ENCODE data around the gene STXBP1. TPM values are rescaled to one million over a fixed set of nuclear protein-coding genes. Genes with fewer than 3 reads are reported as not detected.

Gene STXBP1
- total and polyA plus RNA-seq, 2 of the 13 experiments (the other 11 are each of a cell fraction or from before 2014, with no cell fraction given): 2.9 TPM

DNA sequence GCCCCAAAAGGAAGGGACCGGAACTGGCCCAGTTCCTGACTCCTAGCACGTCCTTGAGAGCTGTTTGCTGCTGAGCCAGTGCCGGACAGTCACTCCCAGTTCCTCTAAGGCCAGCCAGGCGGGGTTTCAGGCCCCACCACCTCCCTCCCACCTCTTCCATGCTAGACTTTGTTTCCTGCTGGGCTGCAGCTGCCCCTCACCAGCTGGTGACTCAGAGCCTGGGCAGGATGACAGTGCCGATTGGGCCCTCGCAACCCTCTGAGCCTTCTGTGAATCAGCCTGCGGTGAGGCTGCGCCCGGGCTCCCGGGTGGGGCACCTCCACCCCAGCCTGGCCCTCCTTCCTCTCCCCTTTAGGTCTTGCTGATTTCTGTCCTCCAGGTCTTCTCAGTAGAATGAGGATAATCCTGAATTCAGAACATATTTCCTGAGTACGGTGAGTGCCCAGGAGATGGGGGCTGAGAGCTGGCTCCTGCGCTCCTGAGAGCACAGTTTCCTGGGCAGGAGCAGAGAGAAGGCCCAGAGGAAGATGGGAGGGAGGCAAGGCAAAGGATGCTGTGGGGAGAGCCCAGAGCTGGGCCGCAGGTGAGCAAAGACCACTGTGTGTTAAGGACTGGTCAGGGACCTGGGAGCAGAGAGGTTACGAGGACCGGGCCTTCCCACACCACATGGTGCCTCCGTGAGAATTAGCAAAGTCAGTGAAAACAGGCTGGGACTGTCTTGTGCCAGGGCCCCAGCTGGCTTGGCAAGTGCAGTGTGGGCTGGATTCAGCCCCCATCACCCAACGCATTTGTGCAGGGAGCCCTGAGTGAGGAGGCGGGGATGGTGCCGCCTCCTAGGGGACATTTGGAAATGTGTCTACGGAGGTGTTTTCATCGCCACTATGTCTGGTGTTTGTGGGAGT is 32.9 kb upstream of the STXBP1 start:
- Histone ChIP-seq H3K27me3 (ENCODE audit: control insufficient read depth in 1 of 2, insufficient read depth in 2 of 2, low read length in 2 of 2) (no peaks in the 10 kb centered on the region), H3K79me2 (ENCODE audit: insufficient read depth, low read length) (no peaks in the 10 kb centered on the region), H3K4me3 (replicated peaks in 1 of 3; ENCODE audit: insufficient read depth in 1 of 3, low read depth in 2 of 3, low read length in 3 of 3) (peak overlapping the region; percentile 56 to 79 (median 62)), H4K20me1 (ENCODE audit: insufficient read depth, low read length) (no peaks in the 10 kb centered on the region), H3K27ac (ENCODE audit: extremely low read length, insufficient read depth, low read length) (peak overlapping the region; percentile 62), H3K9me3 (ENCODE audit: low read length) (no peaks in the 10 kb centered on the region), H3K4me2 (ENCODE audit: low read depth, low read length) (peak overlapping the region; percentile 92), H3K4me1 (ENCODE audit: insufficient read depth, low read length) (peaks cover 73% of the 10 kb centered on the region), H3K36me3 (replicated peaks in 1 of 2; ENCODE audit: control insufficient read depth in 1 of 2, insufficient read depth in 2 of 2, low read length in 2 of 2) (no peaks in the 10 kb centered on the region), H2AFZ (ENCODE audit: low read length) (no peak overlapping the region), H3K9ac (ENCODE audit: insufficient read depth, low read depth, low read length) (peak overlapping the region; percentile 58)
- intact Hi-C loops (cut with micrococcal nuclease; ENCODE audit: unreplicated experiment) (loop anchor here (1.0 to 2.0 kb wide), 2 partner anchors 34 to 74 kb away; no protein-coding TSS in a partner anchor), in situ Hi-C loops (cut with HindIII; ENCODE audit: extremely low pct_ligation_motif_present, low pct_unique_long_range_greater_than_20kb) (no loop called here)
- TSS peak; percentile 81 for BruUV-seq (replicated peaks)
- WGBS (ENCODE audit: low lambda C conversion rate): 1% methylated on average over 14 of the region's 21 CpGs
- POLR2A ChIA-PET: interaction anchor here (0.9 to 2.5 kb wide), 13 partner anchors 9 to 318 kb away, joined by 3 to 23 read pairs (median 6); partner anchors contain the start of genes LRSAM1, RPL12 and SLC2A8
- CTCF ChIA-PET (ENCODE audit: low intra/inter-chr PET ratio, low total read pairs): interaction anchor here (1.1 kb wide), 3 partner anchors 56 to 75 kb away, joined by 3 to 4 read pairs (median 4); no protein-coding TSS in a partner anchor
- peak; percentile 86 for DNase-seq (ENCODE audit: low spot score)
- FAIRE-seq: peak; percentile 73
- peak; percentile 91 for ATAC-seq
- TF ChIP-seq ZKSCAN1 (IDR thresholded peaks at IDR 0.05; ENCODE audit: low read length) (no peak), ZNF670 (CRISPR knock-in tag; IDR thresholded peaks at IDR 0.05; ENCODE audit: borderline replicate concordance) (0 out of 2 replicates have a peak, but pooled peaks have one; percentile 66), SRF (IDR thresholded peaks at IDR 0.05; ENCODE audit: low read depth, low read length) (no peak), MYC (CRISPR knock-in tag; IDR thresholded peaks at IDR 0.05; ENCODE audit: borderline replicate concordance) (peak; percentile 74), NRL (CRISPR knock-in tag; IDR thresholded peaks at IDR 0.05; ENCODE audit: borderline replicate concordance) (peak; percentile 63; the same call in 1 of the 2 replicates), MAFK (conservative IDR thresholded peaks at IDR 0.05 in 1 of 2, IDR thresholded peaks at IDR 0.05 in 1 of 2; ENCODE audit: low read length in 2 of 2) (peak; percentile 3 to 11; a peak in 1 of 4 replicates), SOX5 (CRISPR knock-in tag; IDR thresholded peaks at IDR 0.05; ENCODE audit: borderline replicate concordance) (peak; percentile 55; the same call in 1 of the 2 replicates)
- TF ChIP-seq, protein P1, sequence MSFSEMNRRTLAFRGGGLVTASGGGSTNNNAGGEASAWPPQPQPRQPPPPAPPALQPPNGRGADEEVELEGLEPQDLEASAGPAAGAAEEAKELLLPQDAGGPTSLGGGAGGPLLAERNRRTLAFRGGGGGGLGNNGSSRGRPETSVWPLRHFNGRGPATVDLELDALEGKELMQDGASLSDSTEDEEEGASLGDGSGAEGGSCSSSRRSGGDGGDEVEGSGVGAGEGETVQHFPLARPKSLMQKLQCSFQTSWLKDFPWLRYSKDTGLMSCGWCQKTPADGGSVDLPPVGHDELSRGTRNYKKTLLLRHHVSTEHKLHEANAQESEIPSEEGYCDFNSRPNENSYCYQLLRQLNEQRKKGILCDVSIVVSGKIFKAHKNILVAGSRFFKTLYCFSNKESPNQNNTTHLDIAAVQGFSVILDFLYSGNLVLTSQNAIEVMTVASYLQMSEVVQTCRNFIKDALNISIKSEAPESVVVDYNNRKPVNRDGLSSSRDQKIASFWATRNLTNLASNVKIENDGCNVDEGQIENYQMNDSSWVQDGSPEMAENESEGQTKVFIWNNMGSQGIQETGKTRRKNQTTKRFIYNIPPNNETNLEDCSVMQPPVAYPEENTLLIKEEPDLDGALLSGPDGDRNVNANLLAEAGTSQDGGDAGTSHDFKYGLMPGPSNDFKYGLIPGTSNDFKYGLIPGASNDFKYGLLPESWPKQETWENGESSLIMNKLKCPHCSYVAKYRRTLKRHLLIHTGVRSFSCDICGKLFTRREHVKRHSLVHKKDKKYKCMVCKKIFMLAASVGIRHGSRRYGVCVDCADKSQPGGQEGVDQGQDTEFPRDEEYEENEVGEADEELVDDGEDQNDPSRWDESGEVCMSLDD (CRISPR knock-in tag; IDR thresholded peaks at IDR 0.05; ENCODE audit: borderline replicate concordance): no peak; the same call in 1 of the 2 replicates
- TF ChIP-seq, protein P2, sequence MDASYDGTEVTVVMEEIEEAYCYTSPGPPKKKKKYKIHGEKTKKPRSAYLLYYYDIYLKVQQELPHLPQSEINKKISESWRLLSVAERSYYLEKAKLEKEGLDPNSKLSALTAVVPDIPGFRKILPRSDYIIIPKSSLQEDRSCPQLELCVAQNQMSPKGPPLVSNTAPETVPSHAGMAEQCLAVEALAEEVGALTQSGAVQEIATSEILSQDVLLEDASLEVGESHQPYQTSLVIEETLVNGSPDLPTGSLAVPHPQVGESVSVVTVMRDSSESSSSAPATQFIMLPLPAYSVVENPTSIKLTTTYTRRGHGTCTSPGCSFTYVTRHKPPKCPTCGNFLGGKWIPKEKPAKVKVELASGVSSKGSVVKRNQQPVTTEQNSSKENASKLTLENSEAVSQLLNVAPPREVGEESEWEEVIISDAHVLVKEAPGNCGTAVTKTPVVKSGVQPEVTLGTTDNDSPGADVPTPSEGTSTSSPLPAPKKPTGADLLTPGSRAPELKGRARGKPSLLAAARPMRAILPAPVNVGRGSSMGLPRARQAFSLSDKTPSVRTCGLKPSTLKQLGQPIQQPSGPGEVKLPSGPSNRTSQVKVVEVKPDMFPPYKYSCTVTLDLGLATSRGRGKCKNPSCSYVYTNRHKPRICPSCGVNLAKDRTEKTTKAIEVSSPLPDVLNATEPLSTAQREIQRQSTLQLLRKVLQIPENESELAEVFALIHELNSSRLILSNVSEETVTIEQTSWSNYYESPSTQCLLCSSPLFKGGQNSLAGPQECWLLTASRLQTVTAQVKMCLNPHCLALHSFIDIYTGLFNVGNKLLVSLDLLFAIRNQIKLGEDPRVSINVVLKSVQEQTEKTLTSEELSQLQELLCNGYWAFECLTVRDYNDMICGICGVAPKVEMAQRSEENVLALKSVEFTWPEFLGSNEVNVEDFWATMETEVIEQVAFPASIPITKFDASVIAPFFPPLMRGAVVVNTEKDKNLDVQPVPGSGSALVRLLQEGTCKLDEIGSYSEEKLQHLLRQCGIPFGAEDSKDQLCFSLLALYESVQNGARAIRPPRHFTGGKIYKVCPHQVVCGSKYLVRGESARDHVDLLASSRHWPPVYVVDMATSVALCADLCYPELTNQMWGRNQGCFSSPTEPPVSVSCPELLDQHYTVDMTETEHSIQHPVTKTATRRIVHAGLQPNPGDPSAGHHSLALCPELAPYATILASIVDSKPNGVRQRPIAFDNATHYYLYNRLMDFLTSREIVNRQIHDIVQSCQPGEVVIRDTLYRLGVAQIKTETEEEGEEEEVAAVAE (CRISPR knock-in tag; IDR thresholded peaks at IDR 0.05; ENCODE audit: borderline replicate concordance): no peak; the same call in 1 of the 2 replicates
- TF ChIP-seq, protein P3, sequence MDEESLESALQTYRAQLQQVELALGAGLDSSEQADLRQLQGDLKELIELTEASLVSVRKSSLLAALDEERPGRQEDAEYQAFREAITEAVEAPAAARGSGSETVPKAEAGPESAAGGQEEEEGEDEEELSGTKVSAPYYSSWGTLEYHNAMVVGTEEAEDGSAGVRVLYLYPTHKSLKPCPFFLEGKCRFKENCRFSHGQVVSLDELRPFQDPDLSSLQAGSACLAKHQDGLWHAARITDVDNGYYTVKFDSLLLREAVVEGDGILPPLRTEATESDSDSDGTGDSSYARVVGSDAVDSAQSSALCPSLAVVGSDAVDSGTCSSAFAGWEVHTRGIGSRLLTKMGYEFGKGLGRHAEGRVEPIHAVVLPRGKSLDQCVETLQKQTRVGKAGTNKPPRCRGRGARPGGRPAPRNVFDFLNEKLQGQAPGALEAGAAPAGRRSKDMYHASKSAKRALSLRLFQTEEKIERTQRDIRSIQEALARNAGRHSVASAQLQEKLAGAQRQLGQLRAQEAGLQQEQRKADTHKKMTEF (CRISPR knock-in tag; IDR thresholded peaks at IDR 0.05): peak; percentile 73; the same call in 1 of the 2 replicates
- TF ChIP-seq, protein P4, sequence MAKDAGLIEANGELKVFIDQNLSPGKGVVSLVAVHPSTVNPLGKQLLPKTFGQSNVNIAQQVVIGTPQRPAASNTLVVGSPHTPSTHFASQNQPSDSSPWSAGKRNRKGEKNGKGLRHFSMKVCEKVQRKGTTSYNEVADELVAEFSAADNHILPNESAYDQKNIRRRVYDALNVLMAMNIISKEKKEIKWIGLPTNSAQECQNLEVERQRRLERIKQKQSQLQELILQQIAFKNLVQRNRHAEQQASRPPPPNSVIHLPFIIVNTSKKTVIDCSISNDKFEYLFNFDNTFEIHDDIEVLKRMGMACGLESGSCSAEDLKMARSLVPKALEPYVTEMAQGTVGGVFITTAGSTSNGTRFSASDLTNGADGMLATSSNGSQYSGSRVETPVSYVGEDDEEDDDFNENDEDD (CRISPR knock-in tag; IDR thresholded peaks at IDR 0.05; ENCODE audit: borderline replicate concordance): 0 out of 2 replicates have a peak, but pooled peaks have one; percentile 36

Measured in HepG2 (cell line).